HepG2 (cell line): ENCODE data around the gene CHRNG. TPM values are rescaled to one million over a fixed set of nuclear protein-coding genes. Genes with fewer than 3 reads are reported as not detected.

Experiments used
- ATAC-seq: fragments of 200-7000 bp; cut with Tn5 transposase; 3 replicates; pipeline ENCODE4 v1.9.1; 2020; ENCODE audit warnings: mild to moderate bottlenecking, moderate library complexity
- BruUV-seq: library from RNA; stranded (reverse); fragments of 400-500 nt; replicated peaks from 2 replicates; lab custom pipeline; 2021; lab: Mats Ljungman, UMichigan
- CTCF ChIA-PET: fragments of 300-600 bp; formaldehyde crosslinking; extraction: SDS; loops from one replicate; lab custom pipeline; 2021; ENCODE audit warnings: low total read pairs, inconsistent platforms, low intra/inter-chr PET ratio; lab: Yijun Ruan, JAX
- POLR2A ChIA-PET: fragments of 350-600 bp; sonication (Branson Sonifier 250); formaldehyde crosslinking; loops from one replicate; lab custom pipeline; 2020; ENCODE audit warnings: antibody characterized with exemption, inconsistent platforms; lab: Yijun Ruan, JAX
- DNase-seq: peaks from one replicate; pipeline ENCODE4 v3.0.0-alpha.2; 2015; ENCODE audit warnings: low spot score
- FAIRE-seq: peaks from 3 replicates; lab custom pipeline; 2011; peaks lifted over from hg19 to GRCh38; lab: Jason Lieb, UNC
- H2AFZ ChIP-seq: one replicate; pipeline ENCODE4 v1.6.1; 2011; ENCODE audit warnings: low read length, inconsistent platforms
- H3K27ac ChIP-seq: fragments of 300-600 bp; 3 replicates; pipeline ENCODE4 v1.8.0; 2011; ENCODE audit warnings: mixed run types, mild to moderate bottlenecking, mixed read lengths, low read length, inconsistent platforms; ENCODE audit not compliant: insufficient read depth; ENCODE audit errors: extremely low read length
- H3K27me3 ChIP-seq, 2 experiments: fragments of 200-600 bp in 1 of 2; 2 replicates in 1 of 2; 3 replicates in 1 of 2; pipeline versions ENCODE4 v1.6.0 to v1.8.0; 2011; ENCODE audit warnings: low read length in 2 of 2, mild to moderate bottlenecking in 2 of 2, moderate library complexity in 2 of 2, inconsistent platforms in 1 of 2; ENCODE audit not compliant: insufficient read depth in 2 of 2, control insufficient read depth in 1 of 2
- H3K36me3 ChIP-seq, 2 experiments: fragments of 200-600 bp in 1 of 2; replicated peaks in 1 of 2; 2 replicates in 1 of 2; 3 replicates in 1 of 2; pipeline versions ENCODE4 v1.5.1 to v1.8.0; 2011; ENCODE audit warnings: low read length in 2 of 2, inconsistent platforms in 1 of 2; ENCODE audit not compliant: insufficient read depth in 2 of 2, control insufficient read depth in 1 of 2
- H3K4me1 ChIP-seq: 2 replicates; pipeline ENCODE4 v1.5.1; 2012; ENCODE audit warnings: low read length, inconsistent platforms; ENCODE audit not compliant: insufficient read depth
- H3K4me2 ChIP-seq: 2 replicates; pipeline ENCODE4 v1.6.0; 2011; ENCODE audit warnings: low read depth, low read length, inconsistent platforms
- H3K4me3 ChIP-seq, 3 experiments: fragments of 200-600 bp in 1 of 3; sonication (generic), shearing (Covaris generic) in 1 of 3; replicated peaks in 1 of 3; 2 replicates each; pipeline ENCODE4 v1.5.1; 2011 to 2016; ENCODE audit warnings: low read length in 3 of 3, inconsistent platforms in 2 of 3, low read depth in 2 of 3, mild to moderate bottlenecking in 2 of 3, control low read depth in 1 of 3, mixed read lengths in 1 of 3; ENCODE audit not compliant: insufficient read depth in 1 of 3
- H3K79me2 ChIP-seq: one replicate; pipeline ENCODE4 v1.6.1; 2011; ENCODE audit warnings: low read length, inconsistent platforms; ENCODE audit not compliant: insufficient read depth
- H3K9ac ChIP-seq: 2 replicates; pipeline ENCODE4 v1.6.0; 2011; ENCODE audit warnings: mild to moderate bottlenecking, low read depth, low read length, inconsistent platforms; ENCODE audit not compliant: insufficient read depth
- H3K9me3 ChIP-seq: 2 replicates; pipeline ENCODE4 v1.5.1; 2012; ENCODE audit warnings: mild to moderate bottlenecking, low read length
- H4K20me1 ChIP-seq: 2 replicates; pipeline ENCODE4 v1.6.0; 2011; ENCODE audit warnings: inconsistent platforms, mild to moderate bottlenecking, low read length, moderate library complexity; ENCODE audit not compliant: insufficient read depth
- BHLHE40 ChIP-seq: IDR thresholded peaks from 2 replicates; pipeline ENCODE4 v1.6.1; 2011; ENCODE audit warnings: low read length, improper control_type of control experiment
- CBX2 ChIP-seq, 2 experiments: fragments of 200-600 bp in 1 of 2; sonication (generic); formaldehyde crosslinking in 1 of 2; IDR thresholded peaks; 2 replicates each; pipeline versions ENCODE4 v1.7.0 to v1.8.1; 2018 to 2022; ENCODE audit warnings: low read depth in 2 of 2, low read length in 1 of 2, mild to moderate bottlenecking in 1 of 2, missing genetic modification reagents in 1 of 2
- ESRRA ChIP-seq: sonication (generic); formaldehyde crosslinking; IDR thresholded peaks from 2 replicates; pipeline ENCODE4 v1.5.1; 2020; ENCODE audit warnings: mild to moderate bottlenecking, low read depth, missing genetic modification reagents
- JUND ChIP-seq: sonication (generic); formaldehyde crosslinking; IDR thresholded peaks from 2 replicates; pipeline ENCODE4 v1.8.0; 2022; ENCODE audit warnings: mild to moderate bottlenecking, missing genetic modification reagents
- MEIS1 ChIP-seq: sonication (generic); formaldehyde crosslinking; IDR thresholded peaks from 2 replicates; pipeline ENCODE4 v1.9.0; 2021; ENCODE audit warnings: mild to moderate bottlenecking, missing genetic modification reagents, moderate library complexity, borderline replicate concordance
- NPAS2 ChIP-seq: sonication (generic); formaldehyde crosslinking; IDR thresholded peaks from 2 replicates; pipeline ENCODE4 v1.8.0; 2022; ENCODE audit warnings: mild to moderate bottlenecking, missing genetic modification reagents, borderline replicate concordance
- PRPF4 ChIP-seq: fragments of 200-400 bp; formaldehyde crosslinking; IDR thresholded peaks from 2 replicates; pipeline ENCODE4 v1.6.1; 2016; ENCODE audit warnings: low read length, low read depth; ENCODE audit not compliant: poor library complexity, severe bottlenecking
- XBP1 ChIP-seq: sonication (generic); formaldehyde crosslinking; IDR thresholded peaks from 2 replicates; pipeline ENCODE4 v1.5.0; 2020; ENCODE audit warnings: missing genetic modification reagents
- ZNF34 ChIP-seq: sonication (generic); formaldehyde crosslinking; IDR thresholded peaks from 2 replicates; pipeline ENCODE4 v1.4.0; 2020; ENCODE audit warnings: mild to moderate bottlenecking, missing genetic modification reagents, borderline replicate concordance
- ZNF776 ChIP-seq: sonication (generic); formaldehyde crosslinking; IDR thresholded peaks from 2 replicates; pipeline ENCODE4 v1.4.0; 2020; ENCODE audit warnings: mild to moderate bottlenecking, missing genetic modification reagents
- WGBS: methylation state at CpG from one replicate; pipeline ENCODE4 v1.1.6; 2017; ENCODE audit warnings: low lambda C conversion rate; 5-methylcytosine and 5-hydroxymethylcytosine counted together
- in situ Hi-C: cut with HindIII; loops from 2 replicates; pipeline ENCODE4 v1.10.0; 2017; ENCODE audit warnings: low pct_unique_long_range_greater_than_20kb; ENCODE audit not compliant: extremely low pct_ligation_motif_present
- intact Hi-C: fragments of 100-400 bp; cut with micrococcal nuclease; formaldehyde crosslinking; loops from one replicate; pipeline ENCODE4 v1.10.0; 2022; ENCODE audit not compliant: unreplicated experiment
- polyA plus RNA-seq, 8 experiments: library from polyadenylated mRNA; depleted of rRNA in 3 of 8; stranded (reverse) in 7 of 8; unstranded in 1 of 8; fragments of >200 nt; fragmentation: Illumina TruSeq in 4 of 8; extraction: Trizol in 4 of 8; gene quantifications; 2 replicates each; pipeline versions ENCODE4 v1.2.1 to v1.2.3, GENCODE V29; 2011 to 2016; ENCODE audit warnings: low read depth in 4 of 8, missing spikeins in 1 of 8, mixed read lengths in 1 of 8; ENCODE audit not compliant: insufficient read depth in 1 of 8
- total RNA-seq, 5 experiments: library from RNA; depleted of rRNA; stranded (reverse); fragments of >200 nt; fragmentation: Illumina TruSeq; extraction: Trizol; gene quantifications; 2 replicates each; pipeline ENCODE4 v1.2.3, GENCODE V29; 2016; ENCODE audit warnings: low read depth in 1 of 5
- TF ChIP-seq, protein P1 (sequence below): fragments of 450-650 bp; IDR thresholded peaks from 2 replicates; pipeline ENCODE4 v1.6.1; 2016
- TF ChIP-seq, protein P2 (sequence below): sonication (generic); formaldehyde crosslinking; IDR thresholded peaks from 2 replicates; pipeline ENCODE4 v1.8.0; 2022; ENCODE audit warnings: mild to moderate bottlenecking, missing genetic modification reagents, moderate library complexity
- TF ChIP-seq, protein P3 (sequence below): fragments of 450-650 bp; IDR thresholded peaks from 2 replicates; pipeline ENCODE4 v1.6.1; 2017; ENCODE audit warnings: mild to moderate bottlenecking

The CHRNG gene
- total and polyA plus RNA-seq, 2 of the 13 experiments (the other 11 are each of a cell fraction or from before 2014, with no cell fraction given): not detected

DNA sequence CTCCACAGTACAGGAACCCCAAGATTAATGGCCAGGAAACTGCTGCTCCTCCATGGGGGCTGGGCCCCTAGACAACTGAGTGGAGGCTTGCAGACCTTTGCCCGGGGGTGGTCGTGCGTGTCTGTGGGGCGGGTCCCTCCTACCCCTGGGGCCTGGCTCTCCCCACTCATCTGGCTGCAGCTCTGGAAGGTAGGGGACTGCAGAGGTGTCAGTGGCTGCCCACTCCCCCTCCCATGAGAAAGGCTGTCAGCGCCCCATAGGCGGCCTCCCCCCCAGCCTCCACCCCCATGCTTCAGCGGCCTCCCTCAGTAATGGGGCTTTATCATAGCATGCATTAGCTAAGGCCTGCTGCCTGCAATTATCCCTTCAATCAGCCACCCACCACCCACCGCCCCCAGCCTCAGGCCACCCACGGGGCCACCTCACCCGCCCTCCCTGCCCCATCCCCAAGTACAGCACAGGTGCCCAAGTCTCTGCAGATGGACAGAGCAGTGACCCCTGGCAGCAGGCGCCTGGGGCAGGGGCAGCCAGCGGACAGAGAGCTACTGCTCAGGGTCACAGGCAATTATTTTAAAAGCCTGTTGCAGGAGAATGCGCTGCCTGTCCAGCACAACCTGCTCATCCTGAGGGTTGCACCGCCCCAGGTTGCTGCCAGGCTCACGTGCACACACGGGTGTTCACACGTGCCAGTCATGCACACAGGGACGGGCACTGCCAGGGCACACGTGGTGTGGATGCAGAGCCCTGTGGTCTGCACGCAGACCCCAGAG is 42.8 kb upstream of the CHRNG start:
- DNase-seq: no peak
- H3K4me3 ChIP-seq: no peak overlapping the region
- H3K27me3 ChIP-seq: peaks cover 21 to 88% of the 10 kb centered on the region in 2 experiments
- no peaks in the 10 kb centered on the region for H3K9me3 ChIP-seq
- TF ChIP-seq, protein P1, sequence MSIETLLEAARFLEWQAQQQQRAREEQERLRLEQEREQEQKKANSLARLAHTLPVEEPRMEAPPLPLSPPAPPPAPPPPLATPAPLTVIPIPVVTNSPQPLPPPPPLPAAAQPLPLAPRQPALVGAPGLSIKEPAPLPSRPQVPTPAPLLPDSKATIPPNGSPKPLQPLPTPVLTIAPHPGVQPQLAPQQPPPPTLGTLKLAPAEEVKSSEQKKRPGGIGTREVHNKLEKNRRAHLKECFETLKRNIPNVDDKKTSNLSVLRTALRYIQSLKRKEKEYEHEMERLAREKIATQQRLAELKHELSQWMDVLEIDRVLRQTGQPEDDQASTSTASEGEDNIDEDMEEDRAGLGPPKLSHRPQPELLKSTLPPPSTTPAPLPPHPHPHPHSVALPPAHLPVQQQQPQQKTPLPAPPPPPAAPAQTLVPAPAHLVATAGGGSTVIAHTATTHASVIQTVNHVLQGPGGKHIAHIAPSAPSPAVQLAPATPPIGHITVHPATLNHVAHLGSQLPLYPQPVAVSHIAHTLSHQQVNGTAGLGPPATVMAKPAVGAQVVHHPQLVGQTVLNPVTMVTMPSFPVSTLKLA: peak; percentile 96
- TF ChIP-seq ESRRA (CRISPR knock-in tag): no peak
- in situ Hi-C loops: no loop called here
- WGBS: 27% methylated on average over 8 of the region's 20 CpGs
- H3K79me2 ChIP-seq: no peaks in the 10 kb centered on the region
- ChIA-PET POLR2A (no interaction called here), CTCF (no interaction called here)
- no peak overlapping the region for H3K27ac ChIP-seq
- no TSS peak for BruUV-seq
- H2AFZ ChIP-seq: no peak overlapping the region
- no peak for ATAC-seq
- intact Hi-C loops: no loop called here
- H3K9ac ChIP-seq: no peak overlapping the region
- no peak overlapping the region for H3K4me2 ChIP-seq
- H3K36me3 ChIP-seq: no peaks in the 10 kb centered on the region
- no peak for FAIRE-seq
- H4K20me1 ChIP-seq: no peaks in the 10 kb centered on the region
- H3K4me1 ChIP-seq: no peaks in the 10 kb centered on the region

DNA sequence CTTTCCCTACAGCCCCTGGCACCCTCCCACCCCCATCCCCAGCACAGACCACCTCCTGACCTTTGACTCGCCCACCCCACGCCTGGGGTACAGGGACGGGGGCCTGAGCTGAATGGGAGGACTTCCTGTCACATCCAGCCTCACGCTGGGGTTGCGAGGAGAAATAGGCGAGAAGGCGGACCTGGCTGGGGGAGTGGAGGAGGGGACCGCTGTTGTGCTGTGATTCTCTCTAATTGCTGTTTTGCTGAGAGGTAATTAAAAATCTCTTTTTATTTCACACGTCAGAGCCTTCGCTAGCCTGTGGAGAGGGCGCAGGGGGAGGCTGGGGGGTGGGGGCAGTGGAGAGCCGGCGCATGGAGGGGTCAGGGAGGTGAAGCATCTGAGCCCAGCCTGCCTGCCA is 42.1 kb upstream of the CHRNG start:
- no peaks in the 10 kb centered on the region for H3K79me2 ChIP-seq
- H4K20me1 ChIP-seq: no peaks in the 10 kb centered on the region
- H2AFZ ChIP-seq: no peak overlapping the region
- H3K4me1 ChIP-seq: no peaks in the 10 kb centered on the region
- H3K4me2 ChIP-seq: no peak overlapping the region
- ChIA-PET CTCF (no interaction called here), POLR2A (no interaction called here)
- in situ Hi-C loops: no loop called here
- H3K36me3 ChIP-seq: no peaks in the 10 kb centered on the region
- ATAC-seq (no peak), DNase-seq (no peak), FAIRE-seq (no peak)
- H3K4me3 ChIP-seq: no peak overlapping the region
- no peak overlapping the region for H3K27ac ChIP-seq
- H3K27me3 ChIP-seq: peaks cover 19 to 87% of the 10 kb centered on the region in 2 experiments
- no peak overlapping the region for H3K9ac ChIP-seq
- BruUV-seq: no TSS peak
- intact Hi-C loops: no loop called here
- 26% methylated on average over 13 of the region's 13 CpGs for WGBS
- H3K9me3 ChIP-seq: no peaks in the 10 kb centered on the region
- TF ChIP-seq MEIS1 (CRISPR knock-in tag) (no peak), ZNF34 (CRISPR knock-in tag) (no peak), ZNF776 (no peak), XBP1 (CRISPR knock-in tag) (no peak), BHLHE40 (no peak), NPAS2 (CRISPR knock-in tag) (no peak), CBX2 (IDR thresholded peaks at IDR 0.05; ENCODE audit: low read depth, low read length) (no peak), CBX2 (CRISPR knock-in tag; IDR thresholded peaks at IDR 0.05; ENCODE audit: low read depth) (no peak), JUND (CRISPR knock-in tag) (no peak), PRPF4 (no peak)
- TF ChIP-seq, protein P2, sequence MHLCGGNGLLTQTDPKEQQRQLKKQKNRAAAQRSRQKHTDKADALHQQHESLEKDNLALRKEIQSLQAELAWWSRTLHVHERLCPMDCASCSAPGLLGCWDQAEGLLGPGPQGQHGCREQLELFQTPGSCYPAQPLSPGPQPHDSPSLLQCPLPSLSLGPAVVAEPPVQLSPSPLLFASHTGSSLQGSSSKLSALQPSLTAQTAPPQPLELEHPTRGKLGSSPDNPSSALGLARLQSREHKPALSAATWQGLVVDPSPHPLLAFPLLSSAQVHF (CRISPR knock-in tag): no peak
- TF ChIP-seq, protein P3, sequence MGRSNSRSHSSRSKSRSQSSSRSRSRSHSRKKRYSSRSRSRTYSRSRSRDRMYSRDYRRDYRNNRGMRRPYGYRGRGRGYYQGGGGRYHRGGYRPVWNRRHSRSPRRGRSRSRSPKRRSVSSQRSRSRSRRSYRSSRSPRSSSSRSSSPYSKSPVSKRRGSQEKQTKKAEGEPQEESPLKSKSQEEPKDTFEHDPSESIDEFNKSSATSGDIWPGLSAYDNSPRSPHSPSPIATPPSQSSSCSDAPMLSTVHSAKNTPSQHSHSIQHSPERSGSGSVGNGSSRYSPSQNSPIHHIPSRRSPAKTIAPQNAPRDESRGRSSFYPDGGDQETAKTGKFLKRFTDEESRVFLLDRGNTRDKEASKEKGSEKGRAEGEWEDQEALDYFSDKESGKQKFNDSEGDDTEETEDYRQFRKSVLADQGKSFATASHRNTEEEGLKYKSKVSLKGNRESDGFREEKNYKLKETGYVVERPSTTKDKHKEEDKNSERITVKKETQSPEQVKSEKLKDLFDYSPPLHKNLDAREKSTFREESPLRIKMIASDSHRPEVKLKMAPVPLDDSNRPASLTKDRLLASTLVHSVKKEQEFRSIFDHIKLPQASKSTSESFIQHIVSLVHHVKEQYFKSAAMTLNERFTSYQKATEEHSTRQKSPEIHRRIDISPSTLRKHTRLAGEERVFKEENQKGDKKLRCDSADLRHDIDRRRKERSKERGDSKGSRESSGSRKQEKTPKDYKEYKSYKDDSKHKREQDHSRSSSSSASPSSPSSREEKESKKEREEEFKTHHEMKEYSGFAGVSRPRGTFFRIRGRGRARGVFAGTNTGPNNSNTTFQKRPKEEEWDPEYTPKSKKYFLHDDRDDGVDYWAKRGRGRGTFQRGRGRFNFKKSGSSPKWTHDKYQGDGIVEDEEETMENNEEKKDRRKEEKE: no peak
